CD4-positive, alpha-beta T cell (primary cell): ENCODE results near the gene ZNF521. TPM values are rescaled to one million over a fixed set of nuclear protein-coding genes. Genes with fewer than 3 reads are reported as not detected.
A peak's percentile ranks its signal among the peaks of the same experiment; 100 is the strongest.

Source experiments
- ATAC-seq: fragments of 200-7000 bp; cut with Tn5 transposase; one replicate; pipeline ENCODE4 v1.10.0; 2022; ENCODE audit warnings: mild to moderate bottlenecking; ENCODE audit not compliant: poor library complexity
- CTCF ChIA-PET: fragments of 350-600 bp; sonication (Branson Sonifier 250); formaldehyde crosslinking; loops from one replicate; lab custom pipeline; 2021; ENCODE audit warnings: antibody characterized with exemption, inconsistent platforms; lab: Charles Lee
- POLR2A ChIA-PET: fragments of 350-600 bp; sonication (Branson Sonifier 250); formaldehyde crosslinking; loops from one replicate; lab custom pipeline; 2021; ENCODE audit warnings: antibody characterized with exemption, inconsistent platforms; lab: Charles Lee
- DNase-seq, 14 experiments: peaks; one replicate each; pipeline ENCODE4 v3.0.0-alpha.2; 2013 to 2020; ENCODE audit warnings: mixed read lengths in 2 of 14
- H3K27ac ChIP-seq, 2 donors: one replicate each; pipeline versions ENCODE4 v1.5.1 to v1.7.0; 2013; ENCODE audit warnings: low read length in 2 of 2, low read depth in 1 of 2, mild to moderate bottlenecking in 1 of 2
- H3K27me3 ChIP-seq, 2 experiments: 1 replicate in 1 of 2; 2 replicates in 1 of 2; pipeline versions ENCODE4 v1.6.1 to v1.7.0; 2013; ENCODE audit warnings: low read length in 2 of 2, control low read depth in 1 of 2, mild to moderate bottlenecking in 1 of 2, moderate library complexity in 1 of 2; ENCODE audit not compliant: insufficient read depth in 2 of 2, control insufficient read depth in 1 of 2
- H3K36me3 ChIP-seq: one replicate; pipeline ENCODE4 v1.6.1; 2013; ENCODE audit warnings: low read length, control low read depth; ENCODE audit not compliant: insufficient read depth
- H3K4me1 ChIP-seq: one replicate; pipeline ENCODE4 v1.6.1; 2013; ENCODE audit warnings: low read length, control low read depth; ENCODE audit not compliant: insufficient read depth
- H3K4me3 ChIP-seq: one replicate; pipeline ENCODE4 v1.5.1; 2013; ENCODE audit warnings: mild to moderate bottlenecking, low read length, moderate library complexity
- H3K9me3 ChIP-seq, 2 experiments: 1 replicate in 1 of 2; 2 replicates in 1 of 2; pipeline versions ENCODE4 v1.6.1 to v1.7.0; 2013; ENCODE audit warnings: low read length in 2 of 2, mild to moderate bottlenecking in 2 of 2, control low read depth in 1 of 2, moderate library complexity in 1 of 2; ENCODE audit not compliant: control insufficient read depth in 1 of 2, insufficient read depth in 1 of 2
- H3K27ac Mint-ChIP-seq: one replicate; pipeline ENCODE4 v1.8.0; 2020; ENCODE audit warnings: mixed read lengths
- H3K27me3 Mint-ChIP-seq: one replicate; pipeline ENCODE4 v1.8.0; 2021; ENCODE audit warnings: mixed read lengths
- H3K36me3 Mint-ChIP-seq: one replicate; pipeline ENCODE4 v1.8.0; 2021; ENCODE audit warnings: low read depth, mixed read lengths
- H3K4me1 Mint-ChIP-seq: one replicate; pipeline ENCODE4 v1.8.0; 2021; ENCODE audit warnings: low read depth, mixed read lengths
- H3K4me3 Mint-ChIP-seq: one replicate; pipeline ENCODE4 v1.8.0; 2020; ENCODE audit warnings: mild to moderate bottlenecking, mixed read lengths
- H3K9me3 Mint-ChIP-seq: one replicate; pipeline ENCODE4 v1.8.0; 2020; ENCODE audit warnings: mixed read lengths
- CTCF ChIP-seq: fragments of 200-600 bp; IDR thresholded peaks from one replicate; pipeline ENCODE4 v1.8.0; 2022; ENCODE audit warnings: antibody characterized with exemption, mild to moderate bottlenecking
- intact Hi-C, 2 experiments: fragments of 100-400 bp; cut with DNase I in 1 of 2; cut with micrococcal nuclease in 1 of 2; formaldehyde crosslinking; loops; one replicate each; pipeline versions ENCODE4 v1.15.1 to v1.9.0; 2023 to 2025; cut with DNase I, micrococcal nuclease
- total RNA-seq, 174 experiments: library from RNA in 2 of 174; stranded (reverse) in 2 of 174; gene quantifications; one replicate each; pipeline ENCODE4 v1.2.3 and lab custom pipeline; 2021 to 2026

Gene ZNF521
- total RNA-seq, 2 experiments from 2014 or later: not detected

GRCh38 chr18:25349926-25350487 is 2.0 kb downstream of the ZNF521 start:
- no peak overlapping the region for H3K27ac Mint-ChIP-seq
- TF ChIP-seq CTCF: no peak
- CTCF ChIA-PET: no interaction called here
- Histone ChIP-seq H3K9me3 (peaks cover 0 to 13% of the 10 kb centered on the region in 2 experiments), H3K4me1 (peaks cover 28% of the 10 kb centered on the region), H3K36me3 (no peaks in the 10 kb centered on the region), H3K27me3 (peaks cover 41 to 79% of the 10 kb centered on the region in 2 experiments), H3K4me3 (peak overlapping the region; percentile 51), H3K27ac (no peak overlapping the region)
- peaks cover 16% of the 10 kb centered on the region for H3K4me1 Mint-ChIP-seq
- no peaks in the 10 kb centered on the region for H3K36me3 Mint-ChIP-seq
- DNase-seq: no peak
- intact Hi-C loops: no loop called here
- no peak for ATAC-seq
- POLR2A ChIA-PET: no interaction called here
- H3K9me3 Mint-ChIP-seq: no peaks in the 10 kb centered on the region
- peaks cover 81% of the 10 kb centered on the region for H3K27me3 Mint-ChIP-seq
- peak overlapping the region; percentile 83 for H3K4me3 Mint-ChIP-seq

GRCh38 chr18:25349131-25349925 is 2.6 kb downstream of the ZNF521 start:
- Histone ChIP-seq H3K9me3 (peaks cover 0 to 13% of the 10 kb centered on the region in 2 experiments), H3K27me3 (peaks cover 39 to 72% of the 10 kb centered on the region in 2 experiments), H3K4me1 (peaks cover 28% of the 10 kb centered on the region), H3K36me3 (no peaks in the 10 kb centered on the region), H3K27ac (no peak overlapping the region), H3K4me3 (no peak overlapping the region)
- Mint-ChIP-seq H3K4me3 (peak overlapping the region; percentile 77), H3K9me3 (no peaks in the 10 kb centered on the region), H3K4me1 (peaks cover 16% of the 10 kb centered on the region), H3K36me3 (no peaks in the 10 kb centered on the region), H3K27me3 (peaks cover 81% of the 10 kb centered on the region), H3K27ac (no peak overlapping the region)
- DNase-seq (peak in 2 of 14 experiments; percentile 9 to 17), ATAC-seq (no peak)
- intact Hi-C loops: no loop called here
- POLR2A ChIA-PET: no interaction called here
- TF ChIP-seq CTCF: no peak
- CTCF ChIA-PET: no interaction called here

DNA sequence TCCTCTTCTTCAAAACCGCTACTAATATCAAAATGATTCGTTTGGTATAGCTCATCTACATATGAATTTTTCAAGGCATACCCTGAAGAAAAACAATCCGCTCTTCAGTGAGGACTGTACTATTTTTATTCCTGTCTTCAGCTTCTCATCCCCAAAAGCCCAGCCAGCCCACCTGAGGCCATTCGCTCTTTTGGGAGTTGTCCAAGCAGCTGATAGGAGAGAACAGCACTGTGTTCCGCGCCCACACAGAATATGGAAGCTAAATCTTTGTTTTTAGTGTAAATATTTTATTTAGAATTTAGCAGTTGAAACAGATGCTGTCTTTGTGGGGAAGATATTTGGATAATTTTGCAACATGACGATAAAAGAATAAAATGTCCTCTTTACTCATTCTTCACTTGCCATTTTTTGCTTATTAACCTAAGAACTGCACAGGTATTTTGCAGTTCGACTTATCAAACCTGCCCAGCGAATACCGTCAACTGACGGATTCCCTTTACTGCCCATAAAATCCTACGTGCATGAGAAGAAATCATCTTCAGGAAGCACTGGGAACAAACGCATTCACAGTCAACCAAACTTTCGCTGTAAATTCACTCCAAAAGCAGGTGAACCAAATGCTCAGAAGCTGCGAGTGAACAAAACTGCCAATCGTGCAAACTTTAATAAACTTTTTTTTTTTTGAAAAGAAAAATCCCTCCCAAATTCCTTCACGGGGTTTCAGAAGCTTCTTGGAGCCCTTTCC is 3.4 kb downstream of the ZNF521 start:
- DNase-seq (no peak), ATAC-seq (no peak)
- peak overlapping the region; percentile 15 for H3K4me3 Mint-ChIP-seq
- H3K4me3 ChIP-seq: no peak overlapping the region
- H3K27ac Mint-ChIP-seq: no peak overlapping the region
- H3K9me3 ChIP-seq: peaks cover 0 to 13% of the 10 kb centered on the region in 2 experiments
- TF ChIP-seq CTCF: no peak
- ChIA-PET POLR2A (no interaction called here), CTCF (no interaction called here)
- peaks cover 78% of the 10 kb centered on the region for H3K27me3 Mint-ChIP-seq
- peaks cover 16% of the 10 kb centered on the region for H3K4me1 Mint-ChIP-seq
- H3K36me3 Mint-ChIP-seq: no peaks in the 10 kb centered on the region
- intact Hi-C loops: no loop called here
- peaks cover 37 to 67% of the 10 kb centered on the region in 2 experiments for H3K27me3 ChIP-seq
- H3K9me3 Mint-ChIP-seq: no peaks in the 10 kb centered on the region
- peaks cover 28% of the 10 kb centered on the region for H3K4me1 ChIP-seq
- no peak overlapping the region for H3K27ac ChIP-seq
- H3K36me3 ChIP-seq: no peaks in the 10 kb centered on the region
